GM10266 (cell line): ENCODE measurements around the gene CEMIP2.

Source experiments
- DNase-seq: peaks from one replicate; pipeline ENCODE4 v3.0.0; 2012; ENCODE audit errors: extremely low spot score
- CTCF ChIP-seq: IDR thresholded peaks from 2 replicates; pipeline ENCODE4 v1.5.1; 2012; ENCODE audit warnings: mild to moderate bottlenecking, low read depth; ENCODE audit not compliant: control insufficient read depth, insufficient read depth; ENCODE audit errors: missing control alignments

The CEMIP2 gene

GRCh38 chr9:71637375-71637774, 130.9 kb downstream of the CEMIP2 start:
- TF ChIP-seq CTCF, result no peak
- DNase-seq, result no peak

- no peak for DNase-seq
- no peak for TF ChIP-seq CTCF
Measured at GRCh38 chr9:71636143-71636839, 132.0 kb downstream of the CEMIP2 start.

DNA sequence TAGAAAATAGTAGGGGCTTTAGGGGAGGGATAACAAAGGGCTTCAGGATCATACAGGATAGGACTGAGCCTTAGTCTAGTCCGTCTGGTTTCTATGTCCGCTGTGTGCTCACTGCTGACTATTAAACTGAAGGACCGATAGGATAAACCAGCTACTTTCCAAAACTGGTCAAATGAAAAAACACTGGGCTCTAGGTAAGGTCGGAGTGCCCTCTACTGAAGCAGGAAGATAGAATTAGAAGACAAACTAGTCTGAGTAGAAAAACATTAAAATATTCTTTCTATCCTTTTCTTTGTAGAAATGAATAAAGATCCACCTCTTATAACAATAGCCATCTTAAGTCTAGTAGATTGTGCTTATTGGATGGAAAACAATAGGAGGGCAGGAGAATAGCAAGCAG, 133.6 kb downstream of the CEMIP2 start:
- no peak for TF ChIP-seq CTCF
- DNase-seq, result no peak
